Heart left ventricle (tissue), 16 donors: ENCODE results near the gene SBSN. TPM values are rescaled to one million over a fixed set of nuclear protein-coding genes. Genes with fewer than 3 reads are reported as not detected.

ENCODE experiments used
- ATAC-seq, 4 donors: fragments of 200-7000 bp; cut with Tn5 transposase; one replicate each; pipeline ENCODE4 v1.9.1; 2020 to 2022; ENCODE audit warnings: moderate library complexity in 4 of 4, mild to moderate bottlenecking in 3 of 4, moderate number of reproducible peaks in 1 of 4
- DNase-seq, 5 donors: peaks; one replicate each; pipeline ENCODE4 v3.0.0-alpha.2; 2020
- H3K27ac ChIP-seq, 12 donors: fragments of 200-600 bp; sonication (generic) in 4 of 12; one replicate each; pipeline versions ENCODE4 v1.5.0 to v1.8.0; 2016 to 2022; ENCODE audit warnings: mild to moderate bottlenecking in 2 of 12
- H3K27me3 ChIP-seq, 9 donors: fragments of 200-600 bp; sonication (generic) in 2 of 9; one replicate each; pipeline versions ENCODE4 v1.5.1 to v1.8.0; 2016 to 2022; ENCODE audit warnings: mild to moderate bottlenecking in 3 of 9
- H3K36me3 ChIP-seq, 9 donors: fragments of 200-600 bp; sonication (generic) in 2 of 9; one replicate each; pipeline versions ENCODE4 v1.5.0 to v1.8.0; 2018 to 2022; ENCODE audit warnings: mild to moderate bottlenecking in 2 of 9
- H3K4me1 ChIP-seq, 12 donors: fragments of 200-600 bp; sonication (generic) in 4 of 12; one replicate each; pipeline versions ENCODE4 v1.5.0 to v1.8.0; 2016 to 2022; ENCODE audit warnings: mild to moderate bottlenecking in 3 of 12
- H3K4me3 ChIP-seq, 12 donors: fragments of 200-600 bp; sonication (generic) in 4 of 12; one replicate each; pipeline versions ENCODE4 v1.5.0 to v1.8.0; 2017 to 2022; ENCODE audit warnings: mild to moderate bottlenecking in 9 of 12, moderate library complexity in 4 of 12
- H3K9me3 ChIP-seq, 12 donors: fragments of 200-600 bp; sonication (generic) in 4 of 12; one replicate each; pipeline versions ENCODE4 v1.5.0 to v1.8.0; 2016 to 2022; ENCODE audit warnings: mild to moderate bottlenecking in 1 of 12
- POLR2A ChIP-seq, 2 donors: fragments of 450-650 bp; IDR thresholded peaks; one replicate each; pipeline ENCODE4 v1.6.1; 2017; ENCODE audit warnings: antibody characterized with exemption in 2 of 2, mild to moderate bottlenecking in 2 of 2, moderate library complexity in 2 of 2
- whole genome bisulfite sequencing, 4 donors: extraction: QIAGEN DNeasy Blood & Tissue Kit in 2 of 4; methylation state at CpG; one replicate each; pipeline versions ENCODE4 v1.1.5 to v1.1.7; 2013 to 2018; 5-methylcytosine and 5-hydroxymethylcytosine counted together
- intact Hi-C, 10 donors: fragments of 100-400 bp; cut with DNase I; formaldehyde crosslinking; loops; one replicate each; pipeline versions ENCODE4 v1.11.1 to v1.14.2; 2022
- polyA plus RNA-seq, 2 donors: library from polyadenylated mRNA; stranded (reverse); fragments of 200-250 nt; gene quantifications; one replicate each; pipeline ENCODE4 v1.2.3, GENCODE V29; 2013
- total RNA-seq, 9 donors: library from RNA; depleted of rRNA in 2 of 9; stranded (reverse); fragments of >200 nt in 2 of 9; fragmentation: NEBNext Ultra II Directional in 3 of 9; extraction: Animal tissue kit (Norgen Biotek cat#: 25700) in 3 of 9; gene quantifications; one replicate each; pipeline versions ENCODE4 v1.1.0 to v1.2.4, GENCODE V29; 2016 to 2023
- TF ChIP-seq, protein P1 (sequence below), 12 donors: fragments of 200-600 bp; sonication (generic) in 4 of 12; IDR thresholded peaks; one replicate each; pipeline versions ENCODE4 v1.5.0 to v1.8.0; 2018 to 2022; ENCODE audit warnings: antibody characterized with exemption in 12 of 12, mild to moderate bottlenecking in 5 of 12
- donor health status: ischemic (EF 13 %, LVEDD 7.1; RV severe dilation, severe dysfunction).
- donor health status: healthy with polysubstance abuse.
- donor health status: DM: no; HTN: yes; CAD: no.
- donor health status: DM: no; HTN: no; CAD: no.
- donor health status: ischemic (EF 25% LVEDD 6.9; RV normal size, moderate dysfunction).
- donor health status: ischemic (EF 25% LVEDD 5.7; RV mildly dilated, moderate dysfunction).
- donor health status: healthy.
- donor health status: DM: yes; HTN: yes; CAD: no.
- donor health status: ischemic (EF 35%, LVEDD 5.7; RV mildly dilated, moderate dysfunction).
- donor health status: nonischemic (EF 11% LVEDD 7.7; RV severe dilation, severe dysfunction).
- donor health status: DM: yes; HTN: yes; CAD: no.
- donor health status: PGD.
- donor health status: ischemic (EF 29% LVEDD 5.4; RV normal size, mild dysfunction).
- donor health status: nonischemic (EF 23%, LVEDD 6.1; RV moderate dilation, normal function).

SBSN gene
- total and polyA plus RNA-seq, 11 donors, result not detected

DNA sequence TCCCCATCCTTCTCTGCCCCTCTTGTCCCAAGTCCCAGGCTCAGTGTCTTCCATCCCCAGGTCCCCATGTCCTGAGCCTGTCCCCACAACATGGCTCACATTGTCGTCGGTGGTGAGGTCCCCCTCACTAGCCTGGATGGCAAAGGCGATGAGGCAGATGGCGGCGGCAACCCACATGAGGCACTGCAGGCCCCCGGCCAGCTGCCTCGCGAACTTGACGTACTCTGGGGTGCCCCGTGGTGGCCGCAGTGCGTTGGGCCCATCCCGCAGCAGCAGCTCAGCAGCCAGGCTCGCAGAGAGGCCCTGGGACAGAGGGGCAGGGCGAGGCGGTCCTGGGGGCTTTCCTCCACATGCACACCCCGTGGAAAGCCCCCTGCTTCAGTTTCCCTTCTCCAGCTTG, 34.2 kb upstream of the SBSN start:
- DNase-seq (no peak), ATAC-seq (no peak)
- intact Hi-C loops, result no loop called here
- Histone ChIP-seq H3K27me3 (peaks cover 11 to 68% (median 23%) of the 10 kb centered on the region in 9 donors), H3K4me3 (no peak overlapping the region), H3K27ac (no peak overlapping the region), H3K9me3 (no peaks in the 10 kb centered on the region), H3K36me3 (no peaks in the 10 kb centered on the region), H3K4me1 (peaks cover 0 to 13% (median 4%) of the 10 kb centered on the region in 12 donors)
- TF ChIP-seq, protein P1, sequence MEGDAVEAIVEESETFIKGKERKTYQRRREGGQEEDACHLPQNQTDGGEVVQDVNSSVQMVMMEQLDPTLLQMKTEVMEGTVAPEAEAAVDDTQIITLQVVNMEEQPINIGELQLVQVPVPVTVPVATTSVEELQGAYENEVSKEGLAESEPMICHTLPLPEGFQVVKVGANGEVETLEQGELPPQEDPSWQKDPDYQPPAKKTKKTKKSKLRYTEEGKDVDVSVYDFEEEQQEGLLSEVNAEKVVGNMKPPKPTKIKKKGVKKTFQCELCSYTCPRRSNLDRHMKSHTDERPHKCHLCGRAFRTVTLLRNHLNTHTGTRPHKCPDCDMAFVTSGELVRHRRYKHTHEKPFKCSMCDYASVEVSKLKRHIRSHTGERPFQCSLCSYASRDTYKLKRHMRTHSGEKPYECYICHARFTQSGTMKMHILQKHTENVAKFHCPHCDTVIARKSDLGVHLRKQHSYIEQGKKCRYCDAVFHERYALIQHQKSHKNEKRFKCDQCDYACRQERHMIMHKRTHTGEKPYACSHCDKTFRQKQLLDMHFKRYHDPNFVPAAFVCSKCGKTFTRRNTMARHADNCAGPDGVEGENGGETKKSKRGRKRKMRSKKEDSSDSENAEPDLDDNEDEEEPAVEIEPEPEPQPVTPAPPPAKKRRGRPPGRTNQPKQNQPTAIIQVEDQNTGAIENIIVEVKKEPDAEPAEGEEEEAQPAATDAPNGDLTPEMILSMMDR (IDR thresholded peaks at IDR 0.05), result no peak
- TF ChIP-seq POLR2A (IDR thresholded peaks at IDR 0.05), result no peak
- WGBS, 4 donors, result 53 to 64% (median 59%) methylated on average over 17 of the region's 17 CpGs

DNA sequence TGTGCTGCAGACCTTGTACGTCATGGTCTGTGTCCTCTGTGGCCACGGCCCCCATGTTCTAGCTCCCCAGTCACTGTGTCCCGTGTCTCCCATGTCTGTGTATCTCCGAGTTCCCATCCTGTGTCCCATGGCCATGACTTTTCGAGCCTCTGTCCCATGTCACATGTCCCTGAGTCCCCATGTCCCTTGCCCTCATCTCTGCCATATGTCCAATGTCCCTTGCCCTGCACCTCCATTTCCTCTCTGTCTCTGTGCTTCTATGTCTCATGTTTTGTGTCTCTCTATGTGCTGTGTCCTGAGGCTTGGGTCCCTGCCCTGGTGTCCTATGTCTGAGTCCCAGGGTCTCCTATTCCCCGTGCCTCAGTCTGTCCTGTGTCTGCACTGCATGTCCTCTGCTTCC, 33.3 kb upstream of the SBSN start:
- no peak for ATAC-seq
- no peaks in the 10 kb centered on the region for H3K9me3 ChIP-seq
- intact Hi-C loops, result no loop called here
- TF ChIP-seq, protein P1 (IDR thresholded peaks at IDR 0.05), result no peak
- TF ChIP-seq POLR2A (IDR thresholded peaks at IDR 0.05), result no peak
- peaks cover 0 to 14% (median 4%) of the 10 kb centered on the region in 12 donors for H3K4me1 ChIP-seq
- no peaks in the 10 kb centered on the region for H3K36me3 ChIP-seq
- DNase-seq, result no peak
- H3K27ac ChIP-seq, result no peak overlapping the region
- 76 to 79% (median 78%) methylated on average over 6 of the region's 6 CpGs for WGBS, 4 donors
- peaks cover 11 to 72% (median 23%) of the 10 kb centered on the region in 9 donors for H3K27me3 ChIP-seq
- no peak overlapping the region for H3K4me3 ChIP-seq

DNA sequence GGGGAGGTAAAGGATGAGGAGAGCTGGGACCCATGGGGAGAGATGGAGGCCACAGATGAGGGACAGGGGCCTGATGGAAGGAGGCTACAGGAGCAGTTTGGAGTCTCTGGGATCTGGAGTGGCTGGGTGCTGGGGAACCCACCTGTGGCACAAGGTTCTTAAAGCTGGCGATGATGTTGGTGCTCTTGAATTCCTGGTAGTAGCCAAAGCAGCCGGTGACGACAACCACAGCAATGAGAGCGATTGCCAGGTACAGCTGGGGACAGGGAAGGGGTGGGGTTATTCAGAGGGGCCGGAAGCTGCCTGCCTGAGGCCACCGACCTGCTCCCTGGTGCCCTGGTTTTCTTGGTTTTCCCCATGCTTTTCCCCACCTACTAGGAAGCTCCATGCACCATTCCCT, 32.6 kb upstream of the SBSN start:
- intact Hi-C loops, result no loop called here
- DNase-seq, result no peak
- Histone ChIP-seq H3K36me3 (no peaks in the 10 kb centered on the region), H3K4me3 (no peak overlapping the region), H3K9me3 (no peaks in the 10 kb centered on the region), H3K27me3 (peaks cover 11 to 72% (median 23%) of the 10 kb centered on the region in 9 donors), H3K4me1 (peaks cover 0 to 14% (median 4%) of the 10 kb centered on the region in 12 donors), H3K27ac (no peak overlapping the region)
- TF ChIP-seq, protein P1 (IDR thresholded peaks at IDR 0.05), result no peak
- no peak for TF ChIP-seq POLR2A (IDR thresholded peaks at IDR 0.05)
- ATAC-seq, result no peak
- 54 to 62% (median 58%) methylated on average over 5 to 6 of the region's 6 CpGs for WGBS, 4 donors

DNA sequence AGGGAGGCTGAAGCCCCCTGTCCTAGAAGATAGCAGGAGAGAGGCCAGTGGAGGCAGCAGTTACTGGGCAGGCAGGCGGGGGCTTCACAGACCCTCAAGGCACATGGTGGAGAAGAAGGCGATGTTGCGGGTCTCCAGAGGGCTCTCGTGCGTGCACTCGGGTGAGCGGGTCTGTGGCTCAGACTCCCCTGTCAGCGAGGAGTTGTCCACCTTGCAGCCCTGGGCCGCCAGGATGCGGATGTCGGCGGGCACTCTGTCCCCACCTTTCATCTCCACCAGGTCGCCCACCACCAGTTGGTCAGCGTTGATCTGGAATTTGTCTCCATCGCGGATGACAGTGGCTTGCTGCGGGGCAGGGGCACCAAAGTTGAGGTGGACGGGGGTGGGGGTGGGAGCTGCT, 32.2 kb upstream of the SBSN start:
- Histone ChIP-seq H3K4me3 (no peak overlapping the region), H3K9me3 (no peaks in the 10 kb centered on the region), H3K27me3 (peaks cover 11 to 70% (median 23%) of the 10 kb centered on the region in 9 donors), H3K36me3 (no peaks in the 10 kb centered on the region), H3K27ac (no peak overlapping the region), H3K4me1 (peaks cover 0 to 14% (median 4%) of the 10 kb centered on the region in 12 donors)
- intact Hi-C loops, result no loop called here
- WGBS, 4 donors, result 82 to 86% (median 84%) methylated on average over 16 to 18 of the region's 18 CpGs
- ATAC-seq (no peak), DNase-seq (no peak)
- TF ChIP-seq, protein P1 (IDR thresholded peaks at IDR 0.05), result no peak
- TF ChIP-seq POLR2A (IDR thresholded peaks at IDR 0.05), result no peak
